ENCODE measurements around the gene AP2S1. TPM values are rescaled to one million over a fixed set of nuclear protein-coding genes. Genes with fewer than 3 reads are reported as not detected.
A peak's percentile ranks its signal among the peaks of the same experiment; 100 is the strongest.
"Not testable (repeated sequence)": the region's sequence is repeated elsewhere in the genome, so short reads cannot be mapped to it uniquely, and the experiment has no call there.

The AP2S1 gene
- total RNA-seq = 100 to 1,000 TPM; 151 to 154 TPM

GRCh38 chr19:46850228-46851203 lies at the start of gene AP2S1:
Gene AP2S1, minus strand, starts transcription at chr19:46850846. Its CDS starts 80 bp downstream, at chr19:46850766.
- H3K27ac Mint-ChIP-seq = peak within 1 kb of the TSS; percentile 78
- peaks cover 23% of the 10 kb centered on the region for H3K4me1 Mint-ChIP-seq (ENCODE audit: low read depth)
- no peaks in the 10 kb centered on the region for H3K9me3 Mint-ChIP-seq (ENCODE audit: insufficient read depth)
- POLR2A ChIA-PET = interaction anchor here (0.6 to 1.0 kb wide), 4 partner anchors 17 to 136 kb away, joined by 3 read pairs; no protein-coding TSS in a partner anchor
- H3K27me3 Mint-ChIP-seq (ENCODE audit: low read depth) = peaks cover 7% of the 10 kb centered on the region
- DNase-seq = peak; percentile 95
- H3K4me3 Mint-ChIP-seq = peak within 1 kb of the TSS; percentile 95
- CTCF ChIA-PET = interaction anchor here (0.7 to 2.0 kb wide), 8 partner anchors 9 to 186 kb away, joined by 3 to 7 read pairs (median 4); no protein-coding TSS in a partner anchor
- peaks cover 6% of the 10 kb centered on the region for H3K36me3 Mint-ChIP-seq (ENCODE audit: low read depth)
- peak; percentile 99 for ATAC-seq

- Mint-ChIP-seq H3K27ac (no peak overlapping the region), H3K4me3 (no peak overlapping the region), H3K9me3 (ENCODE audit: insufficient read depth) (no peaks in the 10 kb centered on the region), H3K27me3 (ENCODE audit: low read depth) (no peaks in the 10 kb centered on the region), H3K36me3 (ENCODE audit: low read depth) (no peaks in the 10 kb centered on the region), H3K4me1 (ENCODE audit: low read depth) (peaks cover 21% of the 10 kb centered on the region)
- ChIA-PET CTCF (no interaction called here), POLR2A (no interaction called here)
- ATAC-seq (no peak), DNase-seq (no peak)
Observed at GRCh38 chr19:46900341-46900740, 49.7 kb upstream of the AP2S1 start.

GRCh38 chr19:46898731-46899130 lies 48.1 kb upstream of the AP2S1 start:
- Mint-ChIP-seq H3K9me3 (ENCODE audit: insufficient read depth) (no peaks in the 10 kb centered on the region), H3K27ac (no peak overlapping the region), H3K27me3 (ENCODE audit: low read depth) (no peaks in the 10 kb centered on the region), H3K4me3 (no peak overlapping the region), H3K4me1 (ENCODE audit: low read depth) (peaks cover 17% of the 10 kb centered on the region), H3K36me3 (ENCODE audit: low read depth) (peaks cover 3% of the 10 kb centered on the region)
- ChIA-PET CTCF (interaction anchor here (1.2 to 1.6 kb wide), 2 partner anchors 59 to 114 kb away, joined by 3 to 4 read pairs; no protein-coding TSS in a partner anchor), POLR2A (no interaction called here)
- DNase-seq = no peak
- no peak for ATAC-seq

- peaks cover 10% of the 10 kb centered on the region for H3K4me1 Mint-ChIP-seq (ENCODE audit: low read depth)
- no peak overlapping the region for H3K4me3 Mint-ChIP-seq
- no peak for DNase-seq
- no peak for ATAC-seq
- CTCF ChIA-PET = interaction anchor here (0.9 kb wide), 1 partner anchor 117 kb away, joined by 4 read pairs; no protein-coding TSS in a partner anchor
- H3K27ac Mint-ChIP-seq = no peak overlapping the region
- no peaks in the 10 kb centered on the region for H3K27me3 Mint-ChIP-seq (ENCODE audit: low read depth)
- peaks cover 3% of the 10 kb centered on the region for H3K36me3 Mint-ChIP-seq (ENCODE audit: low read depth)
- POLR2A ChIA-PET = no interaction called here
- H3K9me3 Mint-ChIP-seq (ENCODE audit: insufficient read depth) = no peaks in the 10 kb centered on the region
Observed at GRCh38 chr19:46896076-46896794, 45.6 kb upstream of the AP2S1 start.

- H3K27me3 Mint-ChIP-seq (ENCODE audit: low read depth) = no peaks in the 10 kb centered on the region
- peaks cover 9% of the 10 kb centered on the region for H3K4me1 Mint-ChIP-seq (ENCODE audit: low read depth)
- ATAC-seq (no peak), DNase-seq (no peak)
- POLR2A ChIA-PET = no interaction called here
- H3K36me3 Mint-ChIP-seq (ENCODE audit: low read depth) = peaks cover 3% of the 10 kb centered on the region
- H3K9me3 Mint-ChIP-seq (ENCODE audit: insufficient read depth) = no peaks in the 10 kb centered on the region
- no peak overlapping the region for H3K27ac Mint-ChIP-seq
- CTCF ChIA-PET = interaction anchor here (0.8 kb wide), 1 partner anchor 121 kb away, joined by 3 read pairs; no protein-coding TSS in a partner anchor
- no peak overlapping the region for H3K4me3 Mint-ChIP-seq
Observed at GRCh38 chr19:46892252-46893179, 41.9 kb upstream of the AP2S1 start.

GRCh38 chr19:46890423-46891170 lies 40.0 kb upstream of the AP2S1 start:
- CTCF ChIA-PET = interaction anchor here (1.1 to 1.4 kb wide), 2 partner anchors 9 to 101 kb away, joined by 4 to 5 read pairs; no protein-coding TSS in a partner anchor
- POLR2A ChIA-PET = interaction anchor here (0.7 kb wide), 1 partner anchor 145 kb away, joined by 3 read pairs; no protein-coding TSS in a partner anchor
- Mint-ChIP-seq H3K27ac (no peak overlapping the region), H3K36me3 (ENCODE audit: low read depth) (peaks cover 3% of the 10 kb centered on the region), H3K4me3 (no peak overlapping the region), H3K9me3 (ENCODE audit: insufficient read depth) (no peaks in the 10 kb centered on the region), H3K27me3 (ENCODE audit: low read depth) (no peaks in the 10 kb centered on the region), H3K4me1 (ENCODE audit: low read depth) (peaks cover 5% of the 10 kb centered on the region)
- no peak for DNase-seq
- ATAC-seq = no peak

GRCh38 chr19:46887240-46887782 lies 36.7 kb upstream of the AP2S1 start:
- no peaks in the 10 kb centered on the region for H3K27me3 Mint-ChIP-seq (ENCODE audit: low read depth)
- ATAC-seq (no peak), DNase-seq (no peak)
- H3K4me1 Mint-ChIP-seq (ENCODE audit: low read depth) = peaks cover 3% of the 10 kb centered on the region
- ChIA-PET POLR2A (no interaction called here), CTCF (interaction anchor here (1.1 kb wide), 1 partner anchor 9 kb away, joined by 3 read pairs; no protein-coding TSS in a partner anchor)
- H3K4me3 Mint-ChIP-seq = no peak overlapping the region
- no peaks in the 10 kb centered on the region for H3K36me3 Mint-ChIP-seq (ENCODE audit: low read depth)
- H3K9me3 Mint-ChIP-seq (ENCODE audit: insufficient read depth) = no peaks in the 10 kb centered on the region
- no peak overlapping the region for H3K27ac Mint-ChIP-seq

GRCh38 chr19:46886546-46887239 lies 36.0 kb upstream of the AP2S1 start:
- Mint-ChIP-seq H3K9me3 (ENCODE audit: insufficient read depth) (no peaks in the 10 kb centered on the region), H3K36me3 (ENCODE audit: low read depth) (no peaks in the 10 kb centered on the region), H3K4me1 (ENCODE audit: low read depth) (peaks cover 3% of the 10 kb centered on the region), H3K4me3 (no peak overlapping the region), H3K27me3 (ENCODE audit: low read depth) (no peaks in the 10 kb centered on the region), H3K27ac (no peak overlapping the region)
- ChIA-PET POLR2A (no interaction called here), CTCF (no interaction called here)
- no peak for ATAC-seq
- no peak for DNase-seq

- ChIA-PET POLR2A (interaction anchor here (1.2 kb wide), 1 partner anchor 35 kb away, joined by 3 read pairs; no protein-coding TSS in a partner anchor), CTCF (no interaction called here)
- no peak overlapping the region for H3K4me3 Mint-ChIP-seq
- ATAC-seq = no peak
- no peaks in the 10 kb centered on the region for H3K27me3 Mint-ChIP-seq (ENCODE audit: low read depth)
- peaks cover 3% of the 10 kb centered on the region for H3K4me1 Mint-ChIP-seq (ENCODE audit: low read depth)
- H3K36me3 Mint-ChIP-seq (ENCODE audit: low read depth) = no peaks in the 10 kb centered on the region
- no peaks in the 10 kb centered on the region for H3K9me3 Mint-ChIP-seq (ENCODE audit: insufficient read depth)
- no peak overlapping the region for H3K27ac Mint-ChIP-seq
- no peak for DNase-seq
Observed at GRCh38 chr19:46885411-46885810, 34.8 kb upstream of the AP2S1 start.

- H3K9me3 Mint-ChIP-seq (ENCODE audit: insufficient read depth); ATAC-seq; POLR2A ChIA-PET; H3K27ac Mint-ChIP-seq; H3K4me3 Mint-ChIP-seq; H3K36me3 Mint-ChIP-seq (ENCODE audit: low read depth); CTCF ChIA-PET; DNase-seq; H3K27me3 Mint-ChIP-seq (ENCODE audit: low read depth); H3K4me1 Mint-ChIP-seq (ENCODE audit: low read depth): not testable (repeated sequence)
Observed at GRCh38 chr19:46882751-46883150, 32.1 kb upstream of the AP2S1 start.

All from activated CD8-positive, alpha-beta T cell treated with anti-CD3 and anti-CD28 coated beads, Interleukin-2, amount 10 ng/mL, durations not matched to agents 7 days and 5 days (primary cell).